ENCODE measurements around the gene CYTH3.

The CYTH3 gene

GRCh38 chr7:6139189-6139996 lies 133.0 kb downstream of the CYTH3 start:
- no peaks in the 10 kb centered on the region for H3K27me3 ChIP-seq (replicated peaks)
- no peak overlapping the region for H3K4me3 ChIP-seq (ENCODE audit: low read depth, low read length)
- H3K27ac ChIP-seq: no peak overlapping the region
- TF ChIP-seq CTCF (IDR thresholded peaks at IDR 0.05; ENCODE audit: low read depth, low read length, missing control alignments): no peak
- DNase-seq: no peak
- in situ Hi-C loops (cut with HindIII; ENCODE audit: low pct_ligation_motif_present, low sequenced_read_pairs): loop anchor here (25.0 kb wide), 1 partner anchor 102 kb away; the partner anchor contains the start of gene ANKRD61
- H3K36me3 ChIP-seq (replicated peaks): peaks cover 22% of the 10 kb centered on the region

DNA sequence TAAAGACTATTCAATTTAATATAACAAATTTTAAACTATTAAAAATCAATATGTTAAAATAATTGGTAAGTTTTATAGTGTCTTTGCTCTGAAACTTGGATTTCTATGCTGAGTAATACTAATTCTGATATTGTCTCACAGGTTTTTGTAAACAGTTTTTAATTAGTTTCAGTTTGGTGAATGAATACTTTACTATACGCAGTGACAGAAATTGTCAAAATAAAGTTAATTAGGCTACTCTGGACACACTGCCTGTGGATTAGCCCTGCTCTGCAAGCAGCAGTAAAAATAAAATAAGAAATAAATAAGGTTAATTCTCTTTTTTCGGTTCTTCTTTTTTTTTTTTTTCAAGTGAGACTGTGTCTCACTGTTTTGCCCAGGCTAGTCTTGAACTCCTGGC lies 135.9 kb downstream of the CYTH3 start:
- Histone ChIP-seq H3K4me3 (ENCODE audit: low read depth, low read length) (no peak overlapping the region), H3K36me3 (replicated peaks) (peaks cover 25% of the 10 kb centered on the region), H3K27me3 (replicated peaks) (no peaks in the 10 kb centered on the region), H3K27ac (no peak overlapping the region)
- TF ChIP-seq CTCF (IDR thresholded peaks at IDR 0.05; ENCODE audit: low read depth, low read length, missing control alignments): no peak
- no peak for DNase-seq
- in situ Hi-C loops (cut with HindIII; ENCODE audit: low pct_ligation_motif_present, low sequenced_read_pairs): loop anchor here (25.0 kb wide), 1 partner anchor 99 kb away; the partner anchor contains the start of gene ANKRD61

GRCh38 chr7:6133249-6133648 lies 139.2 kb downstream of the CYTH3 start:
- H3K27me3 ChIP-seq (replicated peaks): no peaks in the 10 kb centered on the region
- in situ Hi-C loops (cut with HindIII; ENCODE audit: low pct_ligation_motif_present, low sequenced_read_pairs): loop anchor here (25.0 kb wide), 1 partner anchor 96 kb away; the partner anchor contains the start of gene ANKRD61
- peaks cover 16% of the 10 kb centered on the region for H3K36me3 ChIP-seq (replicated peaks)
- no peak overlapping the region for H3K4me3 ChIP-seq (ENCODE audit: low read depth, low read length)
- no peak for TF ChIP-seq CTCF (IDR thresholded peaks at IDR 0.05; ENCODE audit: low read depth, low read length, missing control alignments)
- no peak for DNase-seq
- no peak overlapping the region for H3K27ac ChIP-seq

DNA sequence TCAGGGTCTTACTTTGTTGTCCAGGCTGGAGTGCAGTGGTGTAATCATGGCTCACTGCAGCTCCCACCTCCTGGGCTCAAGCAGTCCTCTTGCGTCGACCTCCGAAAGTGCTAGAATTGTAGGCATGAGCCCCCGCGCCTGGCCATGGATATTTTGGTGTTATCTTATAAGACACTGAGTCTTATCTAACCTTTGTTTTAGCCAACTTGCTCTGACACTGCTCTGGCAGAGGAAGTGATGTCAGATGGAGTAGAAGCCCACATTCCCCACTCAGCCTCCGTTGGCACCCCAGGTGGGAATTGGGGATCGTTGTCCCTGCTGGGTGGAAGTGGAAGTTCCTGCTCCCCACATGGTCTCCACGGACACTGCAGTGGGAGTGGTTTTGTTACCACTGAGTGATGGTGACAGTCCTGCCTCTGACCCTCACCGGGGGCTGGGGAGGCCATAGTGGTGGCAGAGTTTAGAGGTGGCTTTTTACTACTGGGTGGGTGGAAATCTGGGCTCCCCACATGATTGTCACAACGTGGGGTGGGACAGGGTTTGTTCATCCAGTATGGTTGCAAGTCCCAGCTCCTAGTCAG lies 142.3 kb downstream of the CYTH3 start:
- no peak for DNase-seq
- TF ChIP-seq CTCF (IDR thresholded peaks at IDR 0.05; ENCODE audit: low read depth, low read length, missing control alignments): no peak
- in situ Hi-C loops (cut with HindIII; ENCODE audit: low pct_ligation_motif_present, low sequenced_read_pairs): loop anchor here (25.0 kb wide), 1 partner anchor 93 kb away; the partner anchor contains the start of gene ANKRD61
- Histone ChIP-seq H3K27me3 (replicated peaks) (no peaks in the 10 kb centered on the region), H3K36me3 (replicated peaks) (peaks cover 20% of the 10 kb centered on the region), H3K27ac (no peak overlapping the region), H3K4me3 (ENCODE audit: low read depth, low read length) (no peak overlapping the region)

DNA sequence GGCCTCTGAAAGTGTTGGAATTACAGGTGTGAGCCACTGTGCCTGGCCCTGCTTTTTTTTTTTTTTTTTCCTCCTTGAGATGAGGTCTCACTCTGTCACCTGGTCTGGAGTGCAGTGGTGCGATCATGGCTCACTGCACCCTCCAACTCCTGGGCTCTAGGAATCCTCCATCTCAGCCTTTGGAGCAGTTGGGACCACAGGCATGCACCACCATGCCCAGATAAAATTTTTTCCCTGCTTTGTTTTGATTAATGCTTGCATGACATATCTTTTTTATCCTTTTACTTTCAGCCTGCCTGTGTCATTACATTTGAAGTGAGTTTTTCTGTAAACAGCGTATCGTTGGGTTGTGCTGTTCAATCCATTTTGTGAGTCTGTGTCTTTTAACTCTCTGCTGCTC lies 144.2 kb downstream of the CYTH3 start:
- Histone ChIP-seq H3K36me3 (replicated peaks) (peaks cover 20% of the 10 kb centered on the region), H3K27ac (no peak overlapping the region), H3K4me3 (ENCODE audit: low read depth, low read length) (no peak overlapping the region), H3K27me3 (replicated peaks) (no peaks in the 10 kb centered on the region)
- TF ChIP-seq CTCF (IDR thresholded peaks at IDR 0.05; ENCODE audit: low read depth, low read length, missing control alignments): no peak
- in situ Hi-C loops (cut with HindIII; ENCODE audit: low pct_ligation_motif_present, low sequenced_read_pairs): loop anchor here (25.0 kb wide), 1 partner anchor 91 kb away; the partner anchor contains the start of gene ANKRD61
- no peak for DNase-seq

Measured in brain microvascular endothelial cell (primary cell).